Mesenchymal stem cell (in vitro differentiated cells and primary cell): Measurements from ENCODE around the gene ZBTB16.

Source experiments
- DNase-seq: peaks from one replicate; pipeline ENCODE4 v3.0.0-alpha.2; 2013
- H2AFZ ChIP-seq: one replicate; pipeline ENCODE4 v1.6.1; 2013; ENCODE audit warnings: low read depth, mild to moderate bottlenecking, control low read depth, inconsistent platforms, low read length, moderate library complexity
- H2AK5ac ChIP-seq: 2 replicates; pipeline ENCODE4 v1.6.1; 2013; ENCODE audit warnings: low read length, moderate library complexity, mild to moderate bottlenecking, inconsistent platforms; ENCODE audit not compliant: severe bottlenecking
- H2BK120ac ChIP-seq: one replicate; pipeline ENCODE4 v1.6.1; 2013; ENCODE audit warnings: low read depth, mild to moderate bottlenecking, inconsistent platforms, low read length, moderate library complexity
- H2BK12ac ChIP-seq, 2 experiments: one replicate each; pipeline ENCODE4 v1.6.1; 2013; ENCODE audit warnings: inconsistent platforms in 2 of 2, low read length in 2 of 2, mild to moderate bottlenecking in 2 of 2, moderate library complexity in 2 of 2, control low read depth in 1 of 2
- H2BK15ac ChIP-seq: one replicate; pipeline ENCODE4 v1.6.1; 2013; ENCODE audit warnings: mild to moderate bottlenecking, low read depth, inconsistent platforms; ENCODE audit not compliant: poor library complexity, severe bottlenecking
- H2BK5ac ChIP-seq: 2 replicates; pipeline ENCODE4 v1.6.1; 2013; ENCODE audit warnings: low read depth, mild to moderate bottlenecking, low read length, control low read depth, inconsistent platforms; ENCODE audit not compliant: poor library complexity, severe bottlenecking
- H3K14ac ChIP-seq, 2 experiments: one replicate each; pipeline ENCODE4 v1.6.1; 2013; ENCODE audit warnings: inconsistent platforms in 2 of 2, low read length in 2 of 2, control low read depth in 1 of 2, mild to moderate bottlenecking in 1 of 2, moderate library complexity in 1 of 2
- H3K18ac ChIP-seq, 2 experiments: one replicate each; pipeline ENCODE4 v1.6.1; 2013; ENCODE audit warnings: inconsistent platforms in 2 of 2, low read length in 2 of 2, control low read depth in 1 of 2, low read depth in 1 of 2, mild to moderate bottlenecking in 1 of 2
- H3K23ac ChIP-seq, 2 experiments: one replicate each; pipeline ENCODE4 v1.6.1; 2013; ENCODE audit warnings: inconsistent platforms in 2 of 2, low read length in 2 of 2, mild to moderate bottlenecking in 2 of 2, moderate library complexity in 2 of 2, control low read depth in 1 of 2
- H3K27ac ChIP-seq: 2 replicates; pipeline ENCODE4 v1.5.1; 2013; ENCODE audit warnings: mild to moderate bottlenecking, moderate library complexity, low read length, control low read depth, inconsistent platforms; ENCODE audit not compliant: poor library complexity, severe bottlenecking
- H3K27me3 ChIP-seq, 2 experiments: 2 replicates each; pipeline versions ENCODE4 v1.6.1 to v1.7.0; 2013; ENCODE audit warnings: low read length in 2 of 2, mild to moderate bottlenecking in 2 of 2, moderate library complexity in 2 of 2, control low read depth in 1 of 2, inconsistent platforms in 1 of 2; ENCODE audit not compliant: control insufficient read depth in 1 of 2, insufficient read depth in 1 of 2
- H3K36me3 ChIP-seq, 2 experiments: 2 replicates each; pipeline versions ENCODE4 v1.6.1 to v1.7.0; 2013; ENCODE audit warnings: low read length in 2 of 2, control low read depth in 1 of 2, inconsistent platforms in 1 of 2, low read depth in 1 of 2, mild to moderate bottlenecking in 1 of 2; ENCODE audit not compliant: insufficient read depth in 2 of 2, control insufficient read depth in 1 of 2
- H3K4ac ChIP-seq, 2 experiments: one replicate each; pipeline ENCODE4 v1.6.1; 2013; ENCODE audit warnings: inconsistent platforms in 2 of 2, low read length in 2 of 2, mild to moderate bottlenecking in 2 of 2, moderate library complexity in 2 of 2, control low read depth in 1 of 2, low read depth in 1 of 2
- H3K4me1 ChIP-seq: 2 replicates; pipeline ENCODE4 v1.6.1; 2013; ENCODE audit warnings: low read depth, low read length, control low read depth; ENCODE audit not compliant: control insufficient read depth, insufficient read depth
- H3K4me2 ChIP-seq: 2 replicates; pipeline ENCODE4 v1.6.1; 2013; ENCODE audit warnings: low read length, mild to moderate bottlenecking, inconsistent platforms; ENCODE audit not compliant: poor library complexity, severe bottlenecking
- H3K4me3 ChIP-seq, 2 experiments: 2 replicates each; pipeline versions ENCODE4 v1.5.1 to v1.7.0; 2013; ENCODE audit warnings: low read length in 2 of 2, mild to moderate bottlenecking in 2 of 2, control low read depth in 1 of 2, low read depth in 1 of 2; ENCODE audit not compliant: insufficient read depth in 1 of 2
- H3K79me1 ChIP-seq: replicated peaks from 2 replicates; pipeline ENCODE4 v1.6.1; 2013; ENCODE audit warnings: mild to moderate bottlenecking, control low read depth, low read length, inconsistent platforms; ENCODE audit not compliant: poor library complexity, severe bottlenecking
- H3K9ac ChIP-seq: 2 replicates; pipeline ENCODE4 v1.7.0; 2013; ENCODE audit warnings: mild to moderate bottlenecking, low read length, moderate library complexity
- H3K9me3 ChIP-seq: 2 replicates; pipeline ENCODE4 v1.7.0; 2013; ENCODE audit warnings: mild to moderate bottlenecking, low read length; ENCODE audit not compliant: control insufficient read depth
- H4K8ac ChIP-seq: one replicate; pipeline ENCODE4 v1.6.1; 2013; ENCODE audit warnings: inconsistent platforms, mild to moderate bottlenecking, low read length, moderate library complexity
- H4K91ac ChIP-seq: one replicate; pipeline ENCODE4 v1.6.1; 2013; ENCODE audit warnings: mild to moderate bottlenecking, low read length, inconsistent platforms
- WGBS: methylation state at CpG from one replicate; pipeline ENCODE4 v1.1.7; 2013; ENCODE audit warnings: mixed read lengths; 5-methylcytosine and 5-hydroxymethylcytosine counted together

The ZBTB16 gene

DNA sequence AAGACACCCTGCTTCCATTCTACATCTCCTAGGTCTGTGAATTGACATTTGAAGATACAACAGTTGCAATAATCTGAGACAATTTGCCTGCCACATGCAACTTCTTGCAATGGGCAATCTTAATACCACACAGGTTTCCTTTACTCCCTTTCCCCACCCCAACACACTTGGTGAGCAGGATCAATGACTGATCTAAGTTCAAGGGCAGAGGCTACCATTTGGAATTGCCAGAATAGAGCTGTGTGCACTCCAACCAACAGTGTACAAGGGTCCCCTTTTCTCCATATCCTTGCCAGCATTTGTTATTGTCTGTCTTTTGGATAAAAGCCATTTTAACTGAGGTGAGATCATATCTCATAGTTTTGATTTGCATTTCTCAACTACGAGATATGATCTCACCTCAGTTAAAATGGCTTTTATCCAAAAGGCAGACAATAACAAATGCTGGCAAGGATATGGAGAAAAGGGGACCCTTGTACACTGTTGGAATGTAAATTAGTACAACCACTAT, 233.7 kb downstream of the ZBTB16 start:
- Histone ChIP-seq H3K9me3 (no peaks in the 10 kb centered on the region), H3K23ac (no peak overlapping the region), H3K79me1 (no peaks in the 10 kb centered on the region), H3K36me3 (peaks cover 5 to 7% of the 10 kb centered on the region in 2 experiments), H3K27me3 (no peaks in the 10 kb centered on the region), H3K4ac (peak overlapping the region; percentile 81 to 93), H3K14ac (peak overlapping the region in 1 of 2 experiments; percentile 91), H3K18ac (peak overlapping the region; percentile 56 to 98), H4K8ac (peak overlapping the region; percentile 21), H2BK5ac (peak overlapping the region; percentile 98), H2AFZ (peak overlapping the region; percentile 63), H4K91ac (peak overlapping the region; percentile 97), H3K9ac (peak overlapping the region; percentile 100), H3K4me3 (peak overlapping the region in 1 of 2 experiments; percentile 75), H2BK15ac (peak overlapping the region; percentile 67), H2BK120ac (no peak overlapping the region), H3K27ac (peak overlapping the region; percentile 99), H2AK5ac (peak overlapping the region; percentile 100), H3K4me1 (peaks cover 6% of the 10 kb centered on the region), H2BK12ac (peak overlapping the region; percentile 100), H3K4me2 (no peak overlapping the region)
- WGBS: 100% methylated on average over 1 of the region's 1 CpG
- DNase-seq: no peak

DNA sequence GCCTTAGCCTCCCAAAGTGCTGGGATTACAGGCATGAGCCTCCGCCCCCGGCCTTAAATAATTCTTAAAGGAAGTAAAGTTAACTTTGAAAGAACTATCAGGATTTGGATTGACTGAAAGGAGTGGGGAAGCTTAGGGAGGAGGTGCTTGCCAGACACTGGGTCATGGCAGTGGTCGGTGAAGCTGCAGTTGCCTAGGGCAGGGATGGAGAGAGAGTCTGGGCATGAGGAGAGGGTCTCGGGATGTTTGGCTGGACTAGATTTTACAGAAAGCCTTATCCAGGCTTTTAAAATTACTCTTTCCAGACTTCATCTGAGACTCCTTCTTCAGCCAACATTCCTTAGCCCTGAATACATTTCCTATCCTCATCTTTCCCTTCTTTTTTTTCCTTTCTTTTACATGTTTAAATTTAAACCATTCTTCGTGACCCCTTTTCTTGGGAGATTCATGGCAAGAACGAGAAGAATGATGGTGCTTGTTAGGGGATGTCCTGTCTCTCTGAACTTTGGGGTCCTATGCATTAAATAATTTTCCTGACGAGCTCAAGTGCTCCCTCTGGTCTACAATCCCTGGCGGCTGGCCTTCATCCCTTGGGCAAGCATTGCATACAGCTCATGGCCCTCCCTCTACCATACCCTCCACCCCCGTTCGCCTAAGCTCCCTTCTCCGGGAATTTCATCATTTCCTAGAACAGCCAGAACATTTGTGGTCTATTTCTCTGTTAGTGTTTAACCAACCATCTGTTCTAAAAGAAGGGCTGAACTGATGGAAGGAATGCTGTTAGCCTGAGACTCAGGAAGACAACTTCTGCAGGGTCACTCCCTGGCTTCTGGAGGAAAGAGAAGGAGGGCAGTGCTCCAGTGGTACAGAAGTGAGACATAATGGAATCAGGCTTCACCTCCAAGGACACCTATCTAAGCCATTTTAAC, 236.4 kb downstream of the ZBTB16 start, which contains the start of gene NNMT:
Gene NNMT, plus strand, starts transcription at position 724 of the 929 bp plus-strand sequence. Its CDS starts 158 bp downstream, at position 882.
- peak within 1 kb of the TSS; percentile 100 for H2BK5ac ChIP-seq

DNA sequence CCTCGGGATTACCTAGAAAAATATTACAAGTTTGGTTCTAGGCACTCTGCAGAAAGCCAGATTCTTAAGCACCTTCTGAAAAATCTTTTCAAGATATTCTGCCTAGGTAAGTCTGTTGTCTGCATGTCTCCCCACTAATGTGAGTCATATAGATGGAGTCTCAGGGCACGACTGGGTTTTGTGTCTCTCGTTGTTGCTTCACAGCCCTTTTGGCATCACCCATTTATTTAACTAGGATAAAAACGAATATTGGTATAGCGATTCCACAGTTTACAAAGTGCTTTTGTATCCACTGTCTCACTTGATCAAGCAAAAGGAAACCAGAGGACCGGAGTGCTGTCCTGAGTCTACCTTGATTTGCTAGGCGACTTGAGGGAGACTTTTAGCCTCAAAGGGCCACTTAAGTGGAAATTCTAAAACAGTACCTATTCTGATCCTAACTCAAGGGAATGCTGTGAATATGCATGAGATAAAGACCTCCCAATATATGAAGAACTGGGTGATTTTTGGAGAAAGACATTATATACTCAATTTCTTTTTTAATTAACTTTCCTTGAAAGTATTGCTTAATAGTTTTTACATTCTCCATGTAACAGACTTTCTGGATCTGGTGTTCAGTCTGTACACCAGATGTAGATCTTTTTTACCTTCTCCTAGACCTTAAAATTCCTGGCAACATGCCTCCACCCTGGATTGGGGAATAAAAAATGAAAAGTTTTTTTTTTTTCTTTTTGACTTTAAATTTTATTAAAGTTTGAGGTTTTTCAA, 237.3 kb downstream of the ZBTB16 start:
- no peak for DNase-seq
- Histone ChIP-seq H3K36me3 (peaks cover 7 to 42% of the 10 kb centered on the region in 2 experiments), H2AK5ac (peak overlapping the region; percentile 95), H2BK120ac (no peak overlapping the region), H3K27ac (peak overlapping the region; percentile 99), H2BK15ac (no peak overlapping the region), H2BK5ac (peak overlapping the region; percentile 86), H3K4me1 (peaks cover 6% of the 10 kb centered on the region), H3K9me3 (peaks cover 6% of the 10 kb centered on the region), H3K4me2 (no peak overlapping the region), H4K91ac (peak overlapping the region; percentile 54), H2AFZ (no peak overlapping the region), H3K79me1 (no peaks in the 10 kb centered on the region), H3K14ac (no peak overlapping the region), H4K8ac (peak overlapping the region; percentile 78), H3K4ac (peak overlapping the region; percentile 57 to 99), H2BK12ac (peak overlapping the region in 1 of 2 experiments; percentile 41), H3K18ac (peak overlapping the region; percentile 82 to 85), H3K27me3 (no peaks in the 10 kb centered on the region), H3K9ac (peak overlapping the region; percentile 100), H3K23ac (no peak overlapping the region), H3K4me3 (peak overlapping the region; percentile 44 to 92)
- 15% methylated on average over 7 of the region's 7 CpGs for WGBS

More for the DNA sequence above, 236.4 kb downstream of the ZBTB16 start, which contains the start of gene NNMT:
- Histone ChIP-seq H3K23ac (no peak within 1 kb of the TSS), H3K79me1 (no peaks in the 10 kb centered on the region), H2AK5ac (peak within 1 kb of the TSS; percentile 95), H3K18ac (peak within 1 kb of the TSS; percentile 82 to 100), H3K14ac (peak within 1 kb of the TSS in 1 of 2 experiments; percentile 93), H4K91ac (peak within 1 kb of the TSS; percentile 67), H3K27ac (peak within 1 kb of the TSS; percentile 99), H2BK120ac (peak within 1 kb of the TSS; percentile 29), H3K27me3 (no peaks in the 10 kb centered on the region), H3K9me3 (no peaks in the 10 kb centered on the region), H3K9ac (peak within 1 kb of the TSS; percentile 100), H3K4me2 (peak within 1 kb of the TSS; percentile 67), H3K4me3 (peak within 1 kb of the TSS; percentile 44 to 92), H3K4ac (peak within 1 kb of the TSS; percentile 57 to 99), H2AFZ (no peak within 1 kb of the TSS), H3K36me3 (peaks cover 7 to 33% of the 10 kb centered on the region in 2 experiments), H4K8ac (peak within 1 kb of the TSS; percentile 78), H2BK12ac (peak within 1 kb of the TSS; percentile 41 to 100), H2BK15ac (no peak within 1 kb of the TSS), H3K4me1 (peaks cover 6% of the 10 kb centered on the region)
- DNase-seq: peak; percentile 99
- 24% methylated on average over 8 of the region's 11 CpGs for WGBS
